GM12878 (cell line): Measurements from ENCODE around the gene POU5F2. TPM values are rescaled to one million over a fixed set of nuclear protein-coding genes. Genes with fewer than 3 reads are reported as not detected.

Source experiments
- ATAC-seq: fragments of 200-7000 bp; cut with Tn5 transposase; 3 replicates; pipeline ENCODE4 v1.9.1; 2020; ENCODE audit warnings: mild to moderate bottlenecking, moderate library complexity
- BruUV-seq: library from RNA; stranded (reverse); fragments of 400-500 nt; replicated peaks from 2 replicates; lab custom pipeline; 2021; lab: Mats Ljungman, UMichigan
- CTCF ChIA-PET: fragments of 300-600 bp; sonication (Branson Sonifier 250); formaldehyde crosslinking; extraction: SDS; loops from one replicate; lab custom pipeline; 2021; ENCODE audit warnings: inconsistent platforms; lab: Yijun Ruan, JAX
- POLR2A ChIA-PET: fragments of 350-600 bp; formaldehyde crosslinking; extraction: SDS; loops from one replicate; lab custom pipeline; 2021; ENCODE audit warnings: inconsistent platforms; lab: Charles Lee
- RAD21 ChIA-PET: fragments of 300-600 bp; sonication (Branson Sonifier 250); formaldehyde crosslinking; loops from one replicate; lab custom pipeline; 2023; ENCODE audit warnings: antibody characterized with exemption; ENCODE audit not compliant: unreplicated experiment; lab: Charles Lee
- SMC1A ChIA-PET: fragments of 300-600 bp; sonication (Branson Sonifier 250); formaldehyde crosslinking; loops from one replicate; lab custom pipeline; 2023; ENCODE audit not compliant: unreplicated experiment, uncharacterized antibody; lab: Charles Lee
- DNase-seq: peaks from one replicate; pipeline ENCODE4 v3.0.0-alpha.2; 2011; ENCODE audit warnings: low read depth, low spot score
- FAIRE-seq: peaks from 3 replicates; lab custom pipeline; 2011; peaks lifted over from hg19 to GRCh38; lab: Jason Lieb, UNC
- H2AFZ ChIP-seq: 2 replicates; pipeline ENCODE4 v1.6.0; 2011; ENCODE audit warnings: low read depth, low read length, control low read depth; ENCODE audit not compliant: control insufficient read depth
- H3K27ac ChIP-seq: 2 replicates; pipeline ENCODE4 v1.5.1; 2011; ENCODE audit warnings: control low read depth; ENCODE audit not compliant: control insufficient read depth, insufficient read depth
- H3K27me3 ChIP-seq, 2 experiments: replicated peaks in 1 of 2; 2 replicates each; pipeline versions ENCODE4 v1.6.0 to v1.6.1; 2011; ENCODE audit warnings: low read length in 1 of 2; ENCODE audit not compliant: control insufficient read depth in 2 of 2, insufficient read depth in 2 of 2
- H3K36me3 ChIP-seq, 2 experiments: 2 replicates each; pipeline ENCODE4 v1.5.1; 2011; ENCODE audit warnings: low read length in 1 of 2; ENCODE audit not compliant: control insufficient read depth in 2 of 2, insufficient read depth in 2 of 2
- H3K4me1 ChIP-seq: 2 replicates; pipeline ENCODE4 v1.6.1; 2011; ENCODE audit warnings: mild to moderate bottlenecking, low read length, moderate library complexity, mixed read lengths; ENCODE audit not compliant: control insufficient read depth, insufficient read depth
- H3K4me2 ChIP-seq: 2 replicates; pipeline ENCODE4 v1.6.0; 2011; ENCODE audit warnings: control low read depth; ENCODE audit not compliant: control insufficient read depth, insufficient read depth
- H3K4me3 ChIP-seq: fragments of 200-600 bp; sonication (generic); 2 replicates; pipeline ENCODE4 v1.5.1; 2016
- H3K79me2 ChIP-seq: 2 replicates; pipeline ENCODE4 v1.6.0; 2011; ENCODE audit warnings: low read length; ENCODE audit not compliant: control insufficient read depth, insufficient read depth
- H3K9ac ChIP-seq: 2 replicates; pipeline ENCODE4 v1.8.0; 2011; ENCODE audit warnings: low read length, control low read depth, mixed read lengths; ENCODE audit not compliant: control insufficient read depth, insufficient read depth
- H3K9me3 ChIP-seq: replicated peaks from 3 replicates; pipeline ENCODE4 v1.5.1; 2011; ENCODE audit warnings: mild to moderate bottlenecking, low read length; ENCODE audit not compliant: control insufficient read depth, insufficient read depth
- H4K20me1 ChIP-seq: 2 replicates; pipeline ENCODE4 v1.6.0; 2011; ENCODE audit not compliant: control insufficient read depth, insufficient read depth
- ETV6 ChIP-seq, 2 experiments: fragments of 450-650 bp in 1 of 2; IDR thresholded peaks in 1 of 2; conservative IDR thresholded peaks in 1 of 2; 2 replicates each; pipeline ENCODE4 v1.6.1; 2014; ENCODE audit warnings: antibody characterized with exemption in 1 of 2, borderline replicate concordance in 1 of 2, low read depth in 1 of 2, mild to moderate bottlenecking in 1 of 2, moderate library complexity in 1 of 2
- MEF2A ChIP-seq: IDR thresholded peaks from 2 replicates; pipeline ENCODE4 v1.6.1; 2011; ENCODE audit warnings: low read depth, mild to moderate bottlenecking, low read length, moderate library complexity; ENCODE audit not compliant: insufficient read depth
- RCOR1 ChIP-seq: conservative IDR thresholded peaks from 2 replicates; pipeline ENCODE4 v1.6.1; 2012; ENCODE audit warnings: low read depth, low read length, improper control_type of control experiment
- RELA ChIP-seq: fragments of 450-650 bp; IDR thresholded peaks from 2 replicates; pipeline ENCODE4 v1.8.0; 2014; ENCODE audit warnings: borderline replicate concordance; ENCODE audit not compliant: partially characterized antibody
- RFX5 ChIP-seq: IDR thresholded peaks from 2 replicates; pipeline ENCODE4 v1.6.1; 2011; ENCODE audit warnings: low read depth, low read length, improper control_type of control experiment
- WGBS: methylation state at CpG from one replicate; pipeline ENCODE4 v1.1.6; 2016; ENCODE audit warnings: low lambda C conversion rate; ENCODE audit not compliant: insufficient replicate concordance, insufficient coverage; ENCODE audit errors: missing lambda C conversion rate; 5-methylcytosine and 5-hydroxymethylcytosine counted together
- in situ Hi-C: fragments of 300-500 bp; cut with MboI; formaldehyde crosslinking; loops from 9 replicates; pipeline ENCODE4 v1.14.3; 2018; ENCODE audit warnings: mixed read lengths
- intact Hi-C: fragments of 100-400 bp; cut with micrococcal nuclease; formaldehyde crosslinking; loops from one replicate; pipeline ENCODE4 v1.14.2; 2022; ENCODE audit not compliant: unreplicated experiment
- polyA plus RNA-seq, 11 experiments: library from polyadenylated mRNA; depleted of rRNA in 4 of 11; unstranded in 6 of 11; stranded (reverse) in 5 of 11; fragments of >200 nt; fragmentation: Nextera tagmentation in 4 of 11; fragmentation: Illumina TruSeq in 1 of 11; extraction: Ambion mirVana in 4 of 11; extraction: Trizol in 1 of 11; gene quantifications; 1 replicate in 1 of 11; 2 replicates in 10 of 11; pipeline versions ENCODE4 v1.2.1 to v1.2.3, GENCODE V29; 2011 to 2016; ENCODE audit warnings: inconsistent platforms in 2 of 11, missing spikeins in 2 of 11, low read depth in 1 of 11
- total RNA-seq, 4 experiments: library from RNA; depleted of rRNA in 3 of 4; stranded (reverse); fragments of >200 nt in 3 of 4; fragmentation: Illumina TruSeq in 1 of 4; extraction: Trizol in 1 of 4; gene quantifications; 2 replicates each; pipeline versions ENCODE4 v1.2.1 to v1.2.3, GENCODE V29; 2013 to 2021
- TF ChIP-seq, protein P1 (sequence below): fragments of 450-650 bp; IDR thresholded peaks from 2 replicates; pipeline ENCODE4 v1.6.1; 2016; ENCODE audit warnings: mild to moderate bottlenecking, moderate library complexity, borderline replicate concordance

POU5F2 gene
- total and polyA plus RNA-seq, 10 of the 15 experiments (the other 5 are each of a cell fraction or from before 2014, with no cell fraction given): under 0.01 to 1.4 (median 0.28) TPM

DNA sequence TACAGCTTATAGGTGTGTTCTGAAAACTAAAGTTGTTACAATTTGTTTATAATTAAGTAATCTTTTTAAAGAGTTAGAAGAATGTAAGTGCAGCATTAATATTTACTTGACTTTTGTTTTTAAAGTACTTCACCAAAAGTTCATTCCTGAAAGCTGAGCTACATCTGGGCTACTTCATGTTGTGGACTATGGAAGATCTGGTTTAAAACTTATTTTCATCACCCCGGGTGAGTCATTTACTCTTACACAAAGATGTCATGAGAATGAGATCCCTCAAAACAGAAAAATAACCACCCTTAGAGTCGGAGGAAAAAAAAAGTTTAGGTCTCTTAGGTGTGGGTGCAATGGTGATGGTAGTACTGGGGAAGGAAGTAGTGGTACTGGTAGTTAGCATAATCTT lies 5.1 kb downstream of the POU5F2 start:
- TF ChIP-seq ETV6 (conservative IDR thresholded peaks at IDR 0.05 in 1 of 2, IDR thresholded peaks at IDR 0.05 in 1 of 2; ENCODE audit: borderline replicate concordance in 1 of 2, low read depth in 1 of 2) (no peak), RCOR1 (no peak), RFX5 (no peak), MEF2A (no peak), RELA (no peak)
- TF ChIP-seq, protein P1, sequence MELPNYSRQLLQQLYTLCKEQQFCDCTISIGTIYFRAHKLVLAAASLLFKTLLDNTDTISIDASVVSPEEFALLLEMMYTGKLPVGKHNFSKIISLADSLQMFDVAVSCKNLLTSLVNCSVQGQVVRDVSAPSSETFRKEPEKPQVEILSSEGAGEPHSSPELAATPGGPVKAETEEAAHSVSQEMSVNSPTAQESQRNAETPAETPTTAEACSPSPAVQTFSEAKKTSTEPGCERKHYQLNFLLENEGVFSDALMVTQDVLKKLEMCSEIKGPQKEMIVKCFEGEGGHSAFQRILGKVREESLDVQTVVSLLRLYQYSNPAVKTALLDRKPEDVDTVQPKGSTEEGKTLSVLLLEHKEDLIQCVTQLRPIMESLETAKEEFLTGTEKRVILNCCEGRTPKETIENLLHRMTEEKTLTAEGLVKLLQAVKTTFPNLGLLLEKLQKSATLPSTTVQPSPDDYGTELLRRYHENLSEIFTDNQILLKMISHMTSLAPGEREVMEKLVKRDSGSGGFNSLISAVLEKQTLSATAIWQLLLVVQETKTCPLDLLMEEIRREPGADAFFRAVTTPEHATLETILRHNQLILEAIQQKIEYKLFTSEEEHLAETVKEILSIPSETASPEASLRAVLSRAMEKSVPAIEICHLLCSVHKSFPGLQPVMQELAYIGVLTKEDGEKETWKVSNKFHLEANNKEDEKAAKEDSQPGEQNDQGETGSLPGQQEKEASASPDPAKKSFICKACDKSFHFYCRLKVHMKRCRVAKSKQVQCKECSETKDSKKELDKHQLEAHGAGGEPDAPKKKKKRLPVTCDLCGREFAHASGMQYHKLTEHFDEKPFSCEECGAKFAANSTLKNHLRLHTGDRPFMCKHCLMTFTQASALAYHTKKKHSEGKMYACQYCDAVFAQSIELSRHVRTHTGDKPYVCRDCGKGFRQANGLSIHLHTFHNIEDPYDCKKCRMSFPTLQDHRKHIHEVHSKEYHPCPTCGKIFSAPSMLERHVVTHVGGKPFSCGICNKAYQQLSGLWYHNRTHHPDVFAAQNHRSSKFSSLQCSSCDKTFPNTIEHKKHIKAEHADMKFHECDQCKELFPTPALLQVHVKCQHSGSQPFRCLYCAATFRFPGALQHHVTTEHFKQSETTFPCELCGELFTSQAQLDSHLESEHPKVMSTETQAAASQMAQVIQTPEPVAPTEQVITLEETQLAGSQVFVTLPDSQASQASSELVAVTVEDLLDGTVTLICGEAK: no peak
- 90% methylated on average over 2 of the region's 2 CpGs for WGBS
- H3K9ac ChIP-seq: no peak overlapping the region
- ChIA-PET SMC1A (interaction anchor here (0.8 to 1.1 kb wide), 3 partner anchors 9 to 18 kb away, joined by 3 to 5 read pairs (median 5); no protein-coding TSS in a partner anchor), RAD21 (interaction anchor here (0.9 kb wide), 1 partner anchor 13 kb away, joined by 4 read pairs; no protein-coding TSS in a partner anchor), POLR2A (no interaction called here), CTCF (interaction anchor here (1.2 to 1.5 kb wide), 2 partner anchors 13 to 65 kb away, joined by 3 to 4 read pairs; no protein-coding TSS in a partner anchor)
- in situ Hi-C loops: no loop called here
- DNase-seq (no peak), FAIRE-seq (no peak), ATAC-seq (no peak)
- H3K9me3 ChIP-seq: peaks cover 2% of the 10 kb centered on the region; the same call in 1 of the 3 replicates
- intact Hi-C loops: no loop called here
- H3K27ac ChIP-seq: no peak overlapping the region
- no peaks in the 10 kb centered on the region for H3K27me3 ChIP-seq
- no peaks in the 10 kb centered on the region for H3K4me1 ChIP-seq
- BruUV-seq: no TSS peak
- H3K79me2 ChIP-seq: no peaks in the 10 kb centered on the region
- no peak overlapping the region for H3K4me2 ChIP-seq
- no peaks in the 10 kb centered on the region; a peak in 1 of 4 replicates for H3K36me3 ChIP-seq
- no peak overlapping the region for H3K4me3 ChIP-seq
- H4K20me1 ChIP-seq: no peaks in the 10 kb centered on the region
- H2AFZ ChIP-seq: no peak overlapping the region
